HG03280 (cell line): Measurements from ENCODE around the gene ISM1.

Experiments
- ATAC-seq: cut with Tn5 transposase; IDR thresholded peaks from one replicate; pipeline ENCODE4 v1.9.1; 2021; ENCODE audit warnings: mild to moderate bottlenecking, moderate library complexity; ENCODE audit not compliant: unreplicated experiment

Gene ISM1

DNA sequence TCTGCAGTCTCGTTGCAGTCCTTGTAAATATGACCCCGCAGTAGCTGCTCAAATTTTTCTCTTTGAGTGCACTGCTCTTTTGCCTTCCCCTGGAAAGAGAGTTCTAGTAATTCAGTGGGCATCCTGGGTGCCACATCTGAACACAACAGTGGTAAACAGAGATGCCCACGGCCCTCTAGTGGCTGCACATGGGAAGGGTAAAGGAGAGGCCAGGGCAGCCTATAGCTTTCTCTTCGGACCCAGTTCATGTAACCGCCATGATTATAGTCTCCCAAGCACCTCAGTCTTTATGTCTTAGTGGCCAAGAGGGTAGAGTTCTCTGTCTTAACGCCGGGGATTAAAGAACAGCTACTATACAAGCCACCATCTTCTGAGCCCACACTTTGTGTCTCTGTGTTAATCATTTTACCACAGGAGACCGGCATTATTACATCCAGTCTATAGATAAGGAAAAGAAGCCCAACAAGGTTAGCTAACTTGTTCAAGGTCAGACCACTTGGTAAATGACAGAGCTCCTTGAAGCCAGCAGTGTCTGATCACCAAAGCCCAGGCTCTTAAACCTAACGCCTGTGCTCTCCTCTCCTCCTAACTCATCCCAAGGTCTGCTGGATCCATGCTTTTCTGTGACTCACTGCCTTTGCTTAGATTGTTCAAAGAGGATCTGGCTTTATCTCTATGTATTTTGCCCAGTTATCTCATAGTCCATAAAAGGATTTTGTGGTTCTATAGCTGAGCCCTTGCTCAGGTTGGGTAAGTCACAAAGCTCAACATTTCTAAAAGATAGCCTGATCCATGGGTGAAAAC lies 81.8 kb downstream of the ISM1 start:
- ATAC-seq, result peak; percentile 84

DNA sequence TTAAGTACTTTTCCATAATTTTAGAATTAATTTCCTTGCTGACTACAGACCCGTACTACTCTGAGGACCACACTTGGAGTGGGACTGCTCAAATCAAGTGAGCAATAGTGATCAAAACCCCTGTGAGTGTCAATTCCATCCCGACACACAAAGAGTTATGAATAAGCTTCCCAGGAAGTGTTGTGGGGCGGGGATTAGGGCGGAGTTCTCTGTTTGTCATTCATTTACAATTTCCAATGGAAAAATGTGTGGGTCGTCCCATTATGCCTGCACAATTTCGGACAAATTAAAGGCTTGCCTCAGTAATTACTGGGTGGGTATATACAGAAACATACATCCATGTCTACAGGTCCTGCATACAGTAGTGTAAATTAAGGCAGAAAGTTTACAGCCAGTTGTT lies 84.2 kb downstream of the ISM1 start:
- ATAC-seq, result no peak

DNA sequence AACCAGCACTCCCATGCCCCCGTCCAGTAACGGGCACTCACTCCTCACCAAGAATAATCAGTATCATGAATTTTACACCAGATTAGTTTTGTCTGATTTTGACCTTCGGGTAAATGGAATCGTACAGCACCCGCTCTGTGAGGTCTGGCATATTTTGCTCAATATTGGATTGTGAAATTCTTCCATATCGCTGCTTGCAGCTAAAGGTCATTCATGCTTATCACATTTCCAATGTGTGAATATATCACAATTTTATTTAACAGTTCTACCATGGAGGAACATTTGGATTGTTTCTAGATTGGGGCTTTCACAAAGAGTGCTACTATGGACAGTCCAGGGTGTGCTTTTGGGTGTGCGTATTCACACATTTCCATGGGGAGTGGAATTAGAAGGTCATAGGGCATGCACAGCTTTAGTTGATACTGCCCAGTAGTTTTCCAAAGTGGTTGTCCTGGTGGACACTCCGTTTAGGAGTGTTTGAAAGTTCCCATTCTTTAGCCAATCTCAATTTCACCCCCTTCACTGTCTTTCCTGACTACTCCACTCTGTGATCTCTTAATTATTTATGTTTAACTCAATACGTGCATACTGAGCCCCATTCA lies 86.6 kb downstream of the ISM1 start:
- no peak for ATAC-seq

DNA sequence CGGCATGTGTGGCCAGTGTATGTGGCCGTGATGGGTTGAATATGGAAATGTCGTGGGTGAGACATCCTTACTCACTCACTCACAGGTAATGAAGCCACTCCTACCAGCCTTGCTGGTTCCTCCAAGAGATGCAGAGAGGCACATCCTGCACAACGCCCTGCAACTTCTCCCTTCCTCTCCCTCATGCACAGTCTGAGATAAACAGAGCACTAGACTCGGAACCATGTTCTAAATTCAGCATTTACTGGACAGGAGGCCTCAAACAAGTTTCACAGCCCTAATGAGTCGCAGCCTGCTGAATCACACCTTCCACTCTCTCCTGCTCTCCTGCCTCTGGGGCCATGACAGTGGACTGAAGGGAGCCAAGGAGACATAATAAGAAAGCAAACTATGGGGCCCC lies 91.2 kb downstream of the ISM1 start:
- no peak for ATAC-seq

DNA sequence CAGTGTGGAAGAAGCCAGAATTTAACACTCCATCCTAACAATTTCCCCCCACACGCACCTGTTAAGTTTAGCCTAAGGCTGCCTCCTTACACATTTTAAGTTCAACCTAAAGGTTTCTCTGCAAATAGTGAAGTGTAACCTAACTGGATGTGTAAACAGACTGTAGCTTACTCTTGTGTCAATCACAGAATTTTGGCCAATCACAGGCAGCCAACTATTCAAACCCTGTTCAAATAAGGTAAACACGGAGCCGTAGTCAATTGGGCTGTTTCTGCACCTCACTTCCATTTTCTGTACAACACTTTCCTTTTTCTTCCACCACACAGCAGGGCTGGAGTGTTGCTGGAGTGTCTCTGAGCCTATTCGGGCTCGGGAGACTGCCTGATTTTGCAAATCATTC lies 92.1 kb downstream of the ISM1 start:
- no peak for ATAC-seq

DNA sequence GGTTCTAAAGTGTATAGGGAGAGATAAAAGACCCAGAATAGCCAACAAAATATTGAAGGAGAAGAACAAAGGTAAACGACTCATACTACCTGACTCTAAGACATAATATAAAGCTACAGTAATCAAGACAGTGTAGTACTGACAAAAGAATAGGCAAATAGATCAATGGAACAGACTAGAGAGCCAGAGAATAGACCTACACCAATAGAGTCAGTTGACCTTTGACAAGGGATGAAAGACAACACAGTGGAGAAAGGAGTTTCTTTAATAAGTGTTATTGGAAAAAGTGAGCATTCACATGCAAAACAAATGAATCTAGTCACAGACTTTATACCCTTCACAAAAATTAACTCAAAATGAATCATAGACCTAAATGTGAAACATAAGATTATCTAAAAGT lies 96.4 kb downstream of the ISM1 start:
- ATAC-seq, result no peak

DNA sequence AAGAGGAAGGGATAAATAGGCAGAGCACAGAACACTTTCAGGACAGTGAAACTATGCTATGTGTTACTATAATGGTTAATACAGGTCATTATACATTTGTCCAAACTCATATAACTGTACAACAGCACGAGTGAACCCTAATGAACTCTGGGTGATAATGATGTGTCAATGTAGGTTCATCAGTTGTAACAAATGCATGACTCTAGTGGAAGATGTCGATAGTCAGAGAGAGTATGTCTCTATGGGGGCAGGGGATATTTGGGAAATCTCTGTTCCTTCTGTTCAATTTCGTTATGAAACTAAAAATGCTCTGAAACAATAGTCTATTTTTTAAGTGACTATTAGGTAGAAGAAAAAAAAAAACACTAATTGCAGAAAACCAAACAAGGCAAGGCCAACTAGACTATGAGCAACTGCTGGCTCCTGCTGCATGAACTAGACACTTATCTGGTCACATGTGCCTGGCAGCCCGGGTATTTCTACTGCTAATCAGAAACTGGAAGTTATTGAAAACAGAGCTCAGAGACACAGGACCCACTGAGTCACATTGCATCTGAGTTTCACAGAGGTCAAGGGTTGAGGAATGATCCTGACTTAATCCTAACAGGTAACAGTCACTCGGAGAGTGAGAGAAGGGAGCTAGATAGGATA lies 97.9 kb downstream of the ISM1 start:
- no peak for ATAC-seq

DNA sequence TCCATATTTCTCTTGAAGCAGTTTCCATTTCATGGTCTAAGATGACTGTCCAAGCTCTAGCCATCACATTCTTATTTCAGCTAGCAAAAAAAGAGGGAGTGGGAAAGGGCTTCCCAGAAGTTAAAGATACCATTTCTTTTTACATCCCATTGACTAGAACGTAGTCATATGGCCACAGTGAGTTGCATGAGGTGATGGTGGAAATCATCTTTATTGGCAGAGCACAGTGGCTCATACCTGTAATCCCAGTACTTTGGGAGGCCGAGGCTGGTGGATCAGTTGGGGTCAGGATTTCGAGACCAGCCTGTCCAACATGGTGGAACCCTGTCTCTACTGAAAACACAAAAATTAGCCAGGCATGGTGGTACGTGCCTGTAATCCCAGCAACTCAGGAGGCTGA lies 99.6 kb downstream of the ISM1 start:
- ATAC-seq, result no peak

DNA sequence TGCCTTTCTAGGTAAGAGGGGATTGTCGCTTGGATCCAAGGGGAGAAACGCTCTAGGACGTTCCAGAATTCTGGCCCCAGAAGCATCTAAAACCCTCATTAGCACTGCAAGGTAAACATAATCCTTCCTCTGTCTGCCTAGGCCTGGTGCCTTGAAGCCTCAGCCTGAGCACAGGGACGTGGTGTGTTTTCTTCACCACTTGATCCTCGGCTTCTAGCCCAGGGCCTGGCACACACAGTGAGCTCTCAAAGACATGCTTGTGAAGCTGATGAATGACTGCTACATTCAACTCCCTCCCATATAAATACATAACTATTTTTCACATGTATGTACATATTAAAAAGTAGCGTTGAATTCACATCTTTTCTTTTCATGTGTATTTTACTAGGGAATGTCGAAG lies 100.3 kb downstream of the ISM1 start:
- ATAC-seq, result no peak

DNA sequence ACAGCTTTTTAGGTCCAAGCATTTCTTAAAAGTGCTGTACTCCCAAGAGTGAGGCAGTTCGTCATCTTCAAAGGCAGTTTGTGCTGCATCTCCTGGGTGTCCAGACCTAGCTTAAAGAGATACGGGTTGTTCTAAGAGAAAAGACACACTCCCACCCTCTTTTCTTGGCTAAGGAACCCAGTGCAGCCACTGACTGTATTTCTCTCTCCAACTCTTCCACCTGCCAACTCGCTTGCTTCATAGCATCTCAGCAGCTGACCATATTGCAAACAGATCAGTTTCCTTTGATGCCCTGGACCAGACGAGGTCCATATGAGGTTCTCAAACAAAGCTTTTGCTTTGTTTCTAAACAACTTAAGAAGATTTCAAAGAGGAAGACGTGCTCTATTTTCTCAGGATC lies 101.1 kb downstream of the ISM1 start:
- ATAC-seq, result no peak

DNA sequence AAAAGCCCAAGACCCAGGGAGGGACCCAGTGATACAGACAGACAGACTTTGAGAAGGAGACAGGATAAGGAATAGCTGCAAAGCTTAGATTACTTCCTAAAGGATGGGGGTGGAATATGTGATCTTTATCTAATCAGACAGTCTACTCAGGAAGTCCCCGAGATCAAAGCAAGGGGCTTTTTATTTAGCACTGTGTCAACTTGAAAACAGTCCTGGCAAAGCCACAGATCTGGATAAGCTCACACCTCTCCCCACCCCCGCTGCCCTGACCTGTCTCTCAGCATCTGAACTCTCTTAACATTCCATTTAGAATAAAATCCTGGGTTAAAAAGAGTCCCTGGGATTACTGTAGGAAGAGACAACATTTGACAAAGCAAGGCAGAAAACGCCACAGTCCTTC lies 101.5 kb downstream of the ISM1 start:
- ATAC-seq, result no peak

DNA sequence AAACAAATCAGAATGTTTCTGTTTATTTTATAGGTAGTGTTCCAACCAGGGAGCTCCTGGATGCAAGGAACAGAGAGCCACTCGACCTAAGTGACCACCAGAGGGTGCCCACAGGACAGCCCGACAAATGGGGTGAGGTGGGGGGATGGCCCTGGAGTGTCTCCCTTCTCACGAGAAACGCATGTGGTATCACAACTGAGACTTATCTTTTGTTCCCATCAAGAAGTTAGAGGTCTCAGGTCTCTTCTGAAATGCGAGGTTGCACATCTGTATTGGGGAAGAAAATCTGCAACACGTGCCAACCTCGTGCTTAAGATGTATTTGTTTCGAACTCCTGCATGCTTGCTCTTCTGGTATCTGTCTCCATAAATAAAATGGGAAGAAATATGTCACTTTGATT lies 104.0 kb downstream of the ISM1 start:
- ATAC-seq, result no peak

DNA sequence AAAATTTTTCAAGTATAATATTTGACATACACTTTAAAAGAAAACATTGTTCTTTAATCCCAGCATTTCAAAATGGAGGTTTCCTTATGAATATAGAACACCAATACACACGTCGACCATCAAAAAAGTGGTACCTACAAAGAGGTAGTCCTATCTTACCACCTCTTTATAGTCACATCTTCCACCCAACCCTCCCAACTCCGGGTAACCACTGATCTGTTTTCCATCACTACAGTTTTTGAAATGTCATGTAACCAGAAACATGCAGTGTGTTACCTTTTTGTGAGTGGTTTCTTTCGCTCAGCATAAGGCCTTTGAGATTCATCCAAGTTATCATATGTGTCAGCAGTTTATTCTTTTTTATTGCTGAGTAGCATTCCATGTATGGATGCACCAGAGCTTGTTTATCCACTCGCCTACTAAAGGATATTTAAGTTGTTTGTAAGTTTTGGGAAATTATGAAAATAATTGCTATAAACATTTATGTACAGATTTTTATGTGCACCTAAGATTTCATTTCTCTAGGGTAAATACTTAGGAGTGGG lies 104.8 kb downstream of the ISM1 start:
- no peak for ATAC-seq

DNA sequence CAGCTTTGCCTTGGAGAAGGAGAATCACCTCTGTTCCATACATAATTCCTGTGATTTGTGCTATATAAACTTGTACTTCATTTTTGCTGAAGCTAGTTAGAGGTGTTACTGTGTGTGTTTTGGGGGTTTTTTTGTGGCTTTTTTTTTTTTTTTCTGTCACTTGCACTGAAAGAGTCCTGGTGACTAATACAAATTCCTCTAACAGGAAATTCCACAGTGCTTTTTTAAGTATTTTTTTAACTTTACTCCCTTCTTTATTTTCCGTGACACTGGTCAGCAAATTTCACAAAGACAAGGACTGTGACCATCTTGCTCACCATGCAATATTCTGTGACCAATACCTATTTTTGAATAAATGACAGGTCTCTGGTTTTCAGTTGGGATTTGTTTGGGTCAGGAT lies 110.5 kb downstream of the ISM1 start:
- no peak for ATAC-seq

DNA sequence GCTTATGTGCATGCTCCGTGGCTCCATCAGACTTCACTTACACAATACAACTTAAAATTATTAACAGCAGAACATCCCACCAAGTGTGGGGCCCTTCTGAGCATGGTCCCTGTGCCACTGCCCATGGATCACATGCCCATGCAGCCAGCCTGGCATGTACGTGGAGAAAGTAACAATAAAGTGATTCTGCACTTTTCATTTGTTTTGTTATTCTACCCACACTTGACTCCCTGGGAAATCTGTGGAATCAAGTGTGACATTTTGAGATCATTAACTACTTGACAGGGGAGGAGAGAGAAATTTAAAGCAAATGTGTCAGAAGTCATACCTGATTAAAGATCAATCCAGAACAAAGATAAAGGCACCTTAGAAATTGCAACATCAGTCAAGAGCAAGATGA lies 112.0 kb downstream of the ISM1 start:
- ATAC-seq, result no peak

DNA sequence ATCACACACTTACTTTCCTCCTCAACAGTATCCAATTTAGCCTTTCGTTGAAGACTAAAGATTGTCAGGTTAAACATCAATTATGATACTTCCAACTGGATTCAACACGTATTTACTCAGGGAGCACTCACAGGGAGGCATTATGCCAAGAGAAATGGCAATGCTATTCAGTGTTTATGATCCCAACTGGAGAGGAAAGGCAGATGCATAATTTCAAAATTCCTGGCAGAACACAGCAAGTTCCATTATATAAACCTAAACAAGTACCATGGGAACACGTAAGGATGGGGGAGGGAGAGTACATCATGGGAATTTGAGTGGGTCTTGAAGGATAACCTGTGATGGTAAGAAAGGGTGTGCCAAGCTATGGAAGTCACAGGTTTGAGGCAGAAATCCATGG lies 112.7 kb downstream of the ISM1 start:
- ATAC-seq, result no peak

DNA sequence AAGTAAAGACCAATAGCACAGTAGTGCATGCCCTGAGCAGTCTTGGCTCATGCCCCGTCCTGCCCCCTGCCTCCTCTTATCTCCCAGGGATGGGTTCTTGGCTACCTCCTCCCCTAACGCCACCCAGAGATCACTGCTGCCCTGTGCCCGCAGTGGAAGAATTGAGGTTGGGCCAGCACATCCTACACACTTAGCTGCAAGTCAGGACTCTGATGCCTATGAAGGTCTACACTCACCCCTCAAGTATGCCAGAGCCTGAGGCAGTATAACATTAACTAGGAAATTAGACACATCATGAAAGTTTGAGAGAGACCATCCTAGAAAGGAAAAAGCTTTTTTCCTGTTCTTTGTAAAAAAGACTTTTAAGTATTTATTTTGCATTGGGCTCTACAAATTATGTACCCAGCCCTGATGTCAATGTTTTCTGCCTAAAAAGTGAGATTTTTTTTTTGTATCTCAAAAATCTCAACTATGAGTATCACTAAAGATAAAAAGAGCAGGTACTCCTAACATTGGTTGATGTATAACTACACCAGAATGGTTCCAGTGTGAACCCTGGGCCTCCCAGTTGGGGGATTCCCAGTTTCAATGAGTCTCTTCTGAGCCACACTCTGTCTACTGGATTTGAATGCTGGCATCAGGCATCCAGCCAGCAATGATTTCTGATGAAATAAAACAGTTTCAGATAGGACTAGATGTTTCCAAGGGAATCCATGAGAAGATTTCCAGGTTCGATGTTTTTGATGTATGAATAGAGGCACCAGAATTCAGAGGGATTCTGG lies 115.4 kb downstream of the ISM1 start:
- no peak for ATAC-seq

DNA sequence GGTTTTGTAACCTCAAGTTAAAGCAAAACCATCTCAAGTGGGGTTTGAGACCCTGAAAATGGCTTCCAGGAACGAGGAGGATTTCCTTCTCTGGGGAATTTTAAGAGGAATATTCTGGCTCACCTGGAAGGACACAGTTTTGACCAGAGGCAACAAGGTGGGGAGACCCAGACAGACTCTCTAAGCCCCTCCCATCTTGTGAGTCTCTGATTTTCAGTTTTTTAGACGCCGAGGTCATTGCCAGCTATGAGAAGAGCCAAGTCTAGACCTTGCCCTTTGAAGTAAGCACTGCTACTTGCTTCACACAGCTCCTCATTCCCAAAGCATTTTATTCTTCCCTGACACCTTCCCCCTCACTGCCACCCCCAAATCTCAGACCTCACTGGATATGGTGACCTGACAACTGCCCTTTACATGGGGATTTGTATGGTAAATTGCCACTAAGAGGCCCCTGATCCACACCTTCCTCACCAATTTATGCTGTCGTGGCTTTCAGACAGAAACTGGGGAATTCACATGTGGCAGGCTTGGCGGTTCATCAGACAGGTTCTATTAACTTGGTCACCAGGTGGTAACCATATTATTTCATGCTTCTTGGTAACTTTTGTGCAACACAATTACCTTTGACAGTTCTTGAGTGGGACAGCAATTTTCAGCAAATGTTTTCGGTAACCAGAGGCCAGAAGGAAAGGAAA lies 116.2 kb downstream of the ISM1 start:
- ATAC-seq, result no peak

DNA sequence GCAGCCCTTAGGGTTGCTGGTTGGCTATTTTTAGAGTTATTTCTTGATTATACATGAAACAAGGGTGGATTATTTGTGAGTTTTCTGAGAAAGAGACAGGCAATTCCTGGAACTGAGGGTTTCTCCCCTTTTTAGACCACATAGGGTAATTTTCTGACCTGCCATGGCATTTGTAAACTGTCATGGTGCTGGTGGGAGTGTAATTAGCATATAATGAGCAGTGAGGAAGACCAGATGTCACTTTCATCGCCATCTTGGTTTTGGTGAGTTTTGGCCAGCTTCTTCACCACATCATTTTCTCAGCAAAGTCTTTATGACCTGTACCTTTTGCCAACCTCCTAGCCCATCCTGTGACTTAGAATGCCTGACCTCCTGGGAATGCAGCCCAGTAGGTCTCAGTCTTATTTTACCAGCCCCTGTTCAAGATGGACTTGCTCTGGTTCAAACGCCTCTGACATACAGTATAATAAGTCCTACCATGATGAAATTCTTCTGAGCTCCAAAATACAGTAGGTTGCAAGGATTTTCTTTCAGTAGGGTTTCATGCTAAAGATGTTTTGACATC lies 117.1 kb downstream of the ISM1 start:
- ATAC-seq, result no peak

DNA sequence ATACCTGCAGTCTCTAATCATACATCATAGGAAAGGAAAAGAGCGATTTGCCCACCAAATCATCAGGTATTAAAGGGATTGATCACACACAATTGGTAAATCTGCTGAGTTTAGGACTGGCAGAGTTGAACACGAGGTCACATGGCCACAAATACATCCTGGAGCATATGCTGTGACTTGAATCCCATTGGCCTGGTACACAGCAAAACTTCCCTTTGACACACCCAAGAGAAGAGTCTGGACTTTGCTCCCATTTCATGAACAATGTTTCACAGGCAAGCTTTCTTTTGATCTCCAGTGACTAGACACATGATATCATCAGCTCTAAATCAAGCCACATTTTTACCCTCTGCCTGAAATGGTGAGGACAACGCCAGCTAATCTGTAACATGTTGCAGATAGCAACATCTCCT lies 117.9 kb downstream of the ISM1 start:
- ATAC-seq, result no peak
